HEK293 (cell line): ENCODE data around the gene LMO1.

Source experiments
- CTCF ChIA-PET: fragments of 350-600 bp; formaldehyde crosslinking; extraction: SDS; loops from one replicate; lab custom pipeline; 2021; ENCODE audit warnings: antibody characterized with exemption; lab: Yijun Ruan, JAX
- POLR2A ChIA-PET: fragments of 300-600 bp; formaldehyde crosslinking; extraction: SDS; loops from one replicate; lab custom pipeline; 2020; ENCODE audit warnings: antibody characterized with exemption, inconsistent platforms; lab: Yijun Ruan, JAX
- H3K27ac ChIP-seq: fragments of 200-500 bp; sonication (Bioruptor generic); 2 replicates; pipeline ENCODE4 v1.5.1; 2014; ENCODE audit warnings: low read depth, low read length, control low read depth, inconsistent platforms; ENCODE audit errors: extremely low read depth
- H3K36me3 ChIP-seq, 2 experiments: fragments of 200-500 bp in 1 of 2; sonication (Bioruptor generic) in 1 of 2; 1 replicate in 1 of 2; 2 replicates in 1 of 2; pipeline ENCODE4 v1.5.1; 2014 to 2017; ENCODE audit warnings: inconsistent platforms in 2 of 2, low read length in 2 of 2; ENCODE audit not compliant: control insufficient read depth in 2 of 2, insufficient read depth in 1 of 2
- H3K4me1 ChIP-seq: fragments of 200-500 bp; sonication (Bioruptor generic); 2 replicates; pipeline ENCODE4 v1.5.1; 2014; ENCODE audit warnings: mild to moderate bottlenecking, low read length, inconsistent platforms; ENCODE audit not compliant: control insufficient read depth, insufficient read depth
- H3K4me3 ChIP-seq: 2 replicates; pipeline ENCODE4 v1.5.1; 2011; ENCODE audit warnings: low read depth, mild to moderate bottlenecking, control low read depth, low read length, moderate library complexity
- H3K9me3 ChIP-seq: fragments of 200-500 bp; sonication (Bioruptor generic); 2 replicates; pipeline ENCODE4 v1.5.1; 2014; ENCODE audit warnings: low read depth, low read length, inconsistent platforms; ENCODE audit not compliant: control insufficient read depth, insufficient read depth
- BCL11A ChIP-seq: fragments of 450-650 bp; formaldehyde crosslinking; IDR thresholded peaks from 2 replicates; pipeline ENCODE4 v1.5.1; 2016; ENCODE audit warnings: low read depth, missing biosample characterization, missing genetic modification characterization
- BCL11B ChIP-seq: fragments of 450-650 bp; formaldehyde crosslinking; IDR thresholded peaks from 2 replicates; pipeline ENCODE4 v1.5.1; 2016; ENCODE audit warnings: low read depth, missing biosample characterization, missing genetic modification characterization
- FEZF1 ChIP-seq: fragments of 450-650 bp; formaldehyde crosslinking; IDR thresholded peaks from 2 replicates; pipeline ENCODE4 v1.5.1; 2016; ENCODE audit warnings: missing biosample characterization, missing genetic modification characterization
- KLF16 ChIP-seq: fragments of 450-650 bp; formaldehyde crosslinking; IDR thresholded peaks from 2 replicates; pipeline ENCODE4 v1.5.1; 2017; ENCODE audit warnings: missing biosample characterization, missing genetic modification characterization
- WT1 ChIP-seq: fragments of 450-650 bp; formaldehyde crosslinking; IDR thresholded peaks from 2 replicates; pipeline ENCODE4 v1.5.1; 2016; ENCODE audit warnings: missing biosample characterization, missing genetic modification characterization
- ZNF202 ChIP-seq: fragments of 450-650 bp; formaldehyde crosslinking; IDR thresholded peaks from 2 replicates; pipeline ENCODE4 v1.5.1; 2016; ENCODE audit warnings: missing biosample characterization, missing genetic modification characterization, borderline replicate concordance
- ZNF366 ChIP-seq: fragments of 450-650 bp; formaldehyde crosslinking; conservative IDR thresholded peaks from 2 replicates; pipeline ENCODE4 v1.5.1; 2016; ENCODE audit warnings: missing biosample characterization, missing genetic modification characterization
- ZNF391 ChIP-seq: fragments of 450-650 bp; formaldehyde crosslinking; IDR thresholded peaks from 2 replicates; pipeline ENCODE4 v1.5.1; 2016; ENCODE audit warnings: low read depth, missing biosample characterization, missing genetic modification characterization, borderline replicate concordance
- ZNF416 ChIP-seq: fragments of 450-650 bp; formaldehyde crosslinking; IDR thresholded peaks from 2 replicates; pipeline ENCODE4 v1.5.1; 2016; ENCODE audit warnings: missing biosample characterization, missing genetic modification characterization
- ZNF629 ChIP-seq: fragments of 450-650 bp; formaldehyde crosslinking; IDR thresholded peaks from 2 replicates; pipeline ENCODE4 v1.5.1; 2017; ENCODE audit warnings: missing biosample characterization, missing genetic modification characterization
- ZNF654 ChIP-seq: fragments of 450-650 bp; formaldehyde crosslinking; IDR thresholded peaks from 2 replicates; pipeline ENCODE4 v1.5.1; 2016; ENCODE audit warnings: low read depth, missing biosample characterization, missing genetic modification characterization
- TF ChIP-seq, protein P1 (sequence below): fragments of 450-650 bp; formaldehyde crosslinking; IDR thresholded peaks from 2 replicates; pipeline ENCODE4 v1.5.1; 2016; ENCODE audit warnings: missing biosample characterization, missing genetic modification characterization
- TF ChIP-seq, protein P2 (sequence below): fragments of 450-650 bp; formaldehyde crosslinking; IDR thresholded peaks from 2 replicates; pipeline ENCODE4 v1.5.1; 2016; ENCODE audit warnings: missing biosample characterization, missing genetic modification characterization, low read depth
- TF ChIP-seq, protein P3 (sequence below): fragments of 450-650 bp; formaldehyde crosslinking; conservative IDR thresholded peaks from 2 replicates; pipeline ENCODE4 v1.5.1; 2016; ENCODE audit warnings: low read depth, missing biosample characterization, missing genetic modification characterization
- TF ChIP-seq, protein P4 (sequence below): fragments of 450-650 bp; IDR thresholded peaks from 2 replicates; pipeline ENCODE4 v1.5.1; 2018; ENCODE audit warnings: missing biosample characterization, missing genetic modification characterization

LMO1 gene

DNA sequence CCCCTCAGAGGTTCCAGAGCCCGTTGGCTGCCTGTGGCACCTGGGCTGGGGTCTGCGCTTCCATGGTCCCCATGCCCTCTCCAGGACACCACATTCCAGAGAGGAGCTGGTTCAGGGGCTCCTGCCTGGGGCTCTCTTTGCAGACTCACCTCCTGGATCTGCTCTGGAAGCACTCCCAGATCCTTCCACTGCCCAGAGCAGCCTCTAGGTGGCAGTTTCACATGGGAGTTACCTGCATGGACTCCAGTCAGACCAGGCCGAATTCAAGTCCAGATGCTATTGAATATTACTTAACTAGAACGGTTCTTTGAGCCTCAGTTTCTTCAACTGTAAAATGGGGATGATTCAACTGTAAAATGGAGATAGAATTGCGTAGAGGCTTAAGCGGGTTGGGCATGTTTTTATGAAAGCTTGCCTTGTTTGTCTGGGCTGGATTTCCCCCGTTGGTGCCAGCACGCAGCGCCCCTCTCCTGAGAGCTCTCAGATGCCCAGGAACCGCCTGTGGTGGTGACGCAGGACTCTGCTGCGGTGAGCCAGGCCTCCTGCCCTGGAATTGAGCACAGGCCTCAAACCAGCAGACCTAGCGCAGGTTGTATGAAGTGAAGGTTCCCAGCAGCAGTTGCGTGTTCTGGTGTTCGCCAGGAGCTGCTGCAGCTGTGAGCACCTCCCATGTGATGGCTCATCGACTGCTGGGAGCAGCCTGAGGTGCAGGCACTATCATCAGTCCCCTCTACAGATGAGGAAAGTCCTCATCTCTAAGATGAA lies 44.2 kb downstream of the LMO1 start:
- Histone ChIP-seq H3K9me3 (no peaks in the 10 kb centered on the region), H3K27ac (no peak overlapping the region), H3K4me3 (no peak overlapping the region), H3K4me1 (no peaks in the 10 kb centered on the region), H3K36me3 (no peaks in the 10 kb centered on the region)
- POLR2A ChIA-PET, result no interaction called here
- TF ChIP-seq WT1 (tag by site-specific recombination) (no peak), ZNF654 (tag by site-specific recombination) (peak; percentile 12; the same call in 1 of the 2 replicates)
- CTCF ChIA-PET, result interaction anchor here (0.6 to 6.6 kb wide), 24 partner anchors 9 to 691 kb away, joined by 3 to 54 read pairs (median 4); partner anchors contain the start of genes AKIP1 and LMO1

DNA sequence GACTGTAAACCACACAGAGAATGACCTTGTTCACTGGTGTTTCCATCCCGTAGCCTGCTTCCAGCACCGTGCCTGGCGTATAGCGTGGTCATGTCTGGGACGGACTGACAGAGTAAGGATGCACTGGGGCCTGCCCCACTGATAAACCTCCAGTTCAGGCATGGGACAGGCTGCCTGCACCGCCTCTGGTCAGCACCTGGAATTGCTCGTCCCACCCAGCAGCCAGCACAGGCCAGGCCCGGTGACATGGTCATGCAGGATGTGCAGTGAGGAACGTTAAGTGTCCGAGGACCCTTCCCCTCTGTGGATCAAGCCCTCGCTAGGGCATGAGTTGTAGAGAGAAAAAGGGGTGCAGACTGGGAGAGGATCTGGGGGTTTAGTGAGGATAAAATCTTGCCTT lies 44.8 kb downstream of the LMO1 start:
- H3K4me3 ChIP-seq, result no peak overlapping the region
- TF ChIP-seq FEZF1 (tag by site-specific recombination) (no peak), BCL11A (tag by site-specific recombination) (no peak), ZNF366 (tag by site-specific recombination) (no peak), BCL11B (tag by site-specific recombination) (no peak), ZNF629 (tag by site-specific recombination) (no peak), ZNF391 (tag by site-specific recombination) (no peak), ZNF416 (no peak), KLF16 (tag by site-specific recombination) (no peak), ZNF202 (no peak)
- TF ChIP-seq, protein P1, sequence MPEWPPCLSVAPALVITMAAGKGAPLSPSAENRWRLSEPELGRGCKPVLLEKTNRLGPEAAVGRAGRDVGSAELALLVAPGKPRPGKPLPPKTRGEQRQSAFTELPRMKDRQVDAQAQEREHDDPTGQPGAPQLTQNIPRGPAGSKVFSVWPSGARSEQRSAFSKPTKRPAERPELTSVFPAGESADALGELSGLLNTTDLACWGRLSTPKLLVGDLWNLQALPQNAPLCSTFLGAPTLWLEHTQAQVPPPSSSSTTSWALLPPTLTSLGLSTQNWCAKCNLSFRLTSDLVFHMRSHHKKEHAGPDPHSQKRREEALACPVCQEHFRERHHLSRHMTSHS (tag by site-specific recombination), result no peak
- TF ChIP-seq, protein P2, sequence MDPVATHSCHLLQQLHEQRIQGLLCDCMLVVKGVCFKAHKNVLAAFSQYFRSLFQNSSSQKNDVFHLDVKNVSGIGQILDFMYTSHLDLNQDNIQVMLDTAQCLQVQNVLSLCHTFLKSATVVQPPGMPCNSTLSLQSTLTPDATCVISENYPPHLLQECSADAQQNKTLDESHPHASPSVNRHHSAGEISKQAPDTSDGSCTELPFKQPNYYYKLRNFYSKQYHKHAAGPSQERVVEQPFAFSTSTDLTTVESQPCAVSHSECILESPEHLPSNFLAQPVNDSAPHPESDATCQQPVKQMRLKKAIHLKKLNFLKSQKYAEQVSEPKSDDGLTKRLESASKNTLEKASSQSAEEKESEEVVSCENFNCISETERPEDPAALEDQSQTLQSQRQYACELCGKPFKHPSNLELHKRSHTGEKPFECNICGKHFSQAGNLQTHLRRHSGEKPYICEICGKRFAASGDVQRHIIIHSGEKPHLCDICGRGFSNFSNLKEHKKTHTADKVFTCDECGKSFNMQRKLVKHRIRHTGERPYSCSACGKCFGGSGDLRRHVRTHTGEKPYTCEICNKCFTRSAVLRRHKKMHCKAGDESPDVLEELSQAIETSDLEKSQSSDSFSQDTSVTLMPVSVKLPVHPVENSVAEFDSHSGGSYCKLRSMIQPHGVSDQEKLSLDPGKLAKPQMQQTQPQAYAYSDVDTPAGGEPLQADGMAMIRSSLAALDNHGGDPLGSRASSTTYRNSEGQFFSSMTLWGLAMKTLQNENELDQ, result no peak
- TF ChIP-seq, protein P3, sequence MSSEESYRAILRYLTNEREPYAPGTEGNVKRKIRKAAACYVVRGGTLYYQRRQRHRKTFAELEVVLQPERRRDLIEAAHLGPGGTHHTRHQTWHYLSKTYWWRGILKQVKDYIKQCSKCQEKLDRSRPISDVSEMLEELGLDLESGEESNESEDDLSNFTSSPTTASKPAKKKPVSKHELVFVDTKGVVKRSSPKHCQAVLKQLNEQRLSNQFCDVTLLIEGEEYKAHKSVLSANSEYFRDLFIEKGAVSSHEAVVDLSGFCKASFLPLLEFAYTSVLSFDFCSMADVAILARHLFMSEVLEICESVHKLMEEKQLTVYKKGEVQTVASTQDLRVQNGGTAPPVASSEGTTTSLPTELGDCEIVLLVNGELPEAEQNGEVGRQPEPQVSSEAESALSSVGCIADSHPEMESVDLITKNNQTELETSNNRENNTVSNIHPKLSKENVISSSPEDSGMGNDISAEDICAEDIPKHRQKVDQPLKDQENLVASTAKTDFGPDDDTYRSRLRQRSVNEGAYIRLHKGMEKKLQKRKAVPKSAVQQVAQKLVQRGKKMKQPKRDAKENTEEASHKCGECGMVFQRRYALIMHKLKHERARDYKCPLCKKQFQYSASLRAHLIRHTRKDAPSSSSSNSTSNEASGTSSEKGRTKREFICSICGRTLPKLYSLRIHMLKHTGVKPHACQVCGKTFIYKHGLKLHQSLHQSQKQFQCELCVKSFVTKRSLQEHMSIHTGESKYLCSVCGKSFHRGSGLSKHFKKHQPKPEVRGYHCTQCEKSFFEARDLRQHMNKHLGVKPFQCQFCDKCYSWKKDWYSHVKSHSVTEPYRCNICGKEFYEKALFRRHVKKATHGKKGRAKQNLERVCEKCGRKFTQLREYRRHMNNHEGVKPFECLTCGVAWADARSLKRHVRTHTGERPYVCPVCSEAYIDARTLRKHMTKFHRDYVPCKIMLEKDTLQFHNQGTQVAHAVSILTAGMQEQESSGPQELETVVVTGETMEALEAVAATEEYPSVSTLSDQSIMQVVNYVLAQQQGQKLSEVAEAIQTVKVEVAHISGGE (tag by site-specific recombination), result no peak
- TF ChIP-seq, protein P4, sequence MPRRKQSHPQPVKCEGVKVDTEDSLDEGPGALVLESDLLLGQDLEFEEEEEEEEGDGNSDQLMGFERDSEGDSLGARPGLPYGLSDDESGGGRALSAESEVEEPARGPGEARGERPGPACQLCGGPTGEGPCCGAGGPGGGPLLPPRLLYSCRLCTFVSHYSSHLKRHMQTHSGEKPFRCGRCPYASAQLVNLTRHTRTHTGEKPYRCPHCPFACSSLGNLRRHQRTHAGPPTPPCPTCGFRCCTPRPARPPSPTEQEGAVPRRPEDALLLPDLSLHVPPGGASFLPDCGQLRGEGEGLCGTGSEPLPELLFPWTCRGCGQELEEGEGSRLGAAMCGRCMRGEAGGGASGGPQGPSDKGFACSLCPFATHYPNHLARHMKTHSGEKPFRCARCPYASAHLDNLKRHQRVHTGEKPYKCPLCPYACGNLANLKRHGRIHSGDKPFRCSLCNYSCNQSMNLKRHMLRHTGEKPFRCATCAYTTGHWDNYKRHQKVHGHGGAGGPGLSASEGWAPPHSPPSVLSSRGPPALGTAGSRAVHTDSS (tag by site-specific recombination), result no peak
- TF ChIP-seq, all 188 proteins: peak for 0
- Histone ChIP-seq H3K9me3 (no peaks in the 10 kb centered on the region), H3K4me1 (no peaks in the 10 kb centered on the region), H3K27ac (no peak overlapping the region), H3K36me3 (no peaks in the 10 kb centered on the region)
- ChIA-PET POLR2A (no interaction called here), CTCF (interaction anchor here (0.6 to 6.6 kb wide), 13 partner anchors 10 to 347 kb away, joined by 3 to 54 read pairs (median 5); partner anchors contain the start of gene LMO1)
